GM12878 (cell line): ENCODE measurements around the gene MYCBP2. TPM values are rescaled to one million over a fixed set of nuclear protein-coding genes. Genes with fewer than 3 reads are reported as not detected.

ENCODE experiments used
- BACH1 ChIP-seq: fragments of 450-650 bp; IDR thresholded peaks from 2 replicates; pipeline ENCODE4 v1.6.1; 2017; ENCODE audit warnings: mild to moderate bottlenecking, borderline replicate concordance
- CEBPB ChIP-seq, 2 experiments: fragments of 150-350 bp in 1 of 2; IDR thresholded peaks; 2 replicates each; pipeline ENCODE4 v1.6.1; 2012 to 2014; ENCODE audit warnings: low read depth in 2 of 2, low read length in 2 of 2, borderline replicate concordance in 1 of 2, inconsistent platforms in 1 of 2
- ESRRA ChIP-seq: IDR thresholded peaks from 2 replicates; pipeline ENCODE4 v1.6.1; 2012; ENCODE audit warnings: mild to moderate bottlenecking, low read length, improper control_type of control experiment
- ETV6 ChIP-seq, 2 experiments: fragments of 450-650 bp in 1 of 2; IDR thresholded peaks in 1 of 2; conservative IDR thresholded peaks in 1 of 2; 2 replicates each; pipeline ENCODE4 v1.6.1; 2014; ENCODE audit warnings: antibody characterized with exemption in 1 of 2, borderline replicate concordance in 1 of 2, low read depth in 1 of 2, mild to moderate bottlenecking in 1 of 2, moderate library complexity in 1 of 2
- EZH2 ChIP-seq: IDR thresholded peaks from 2 replicates; pipeline ENCODE4 v1.6.1; 2012; ENCODE audit warnings: low read depth, mild to moderate bottlenecking, control low read depth, inconsistent platforms, low read length, borderline replicate concordance; ENCODE audit not compliant: control insufficient read depth
- HDAC6 ChIP-seq: fragments of 200-600 bp; sonication (generic); IDR thresholded peaks from one replicate; pipeline ENCODE4 v1.8.0; 2017; ENCODE audit warnings: antibody characterized with exemption; ENCODE audit not compliant: unreplicated experiment
- IKZF1 ChIP-seq: fragments of 450-650 bp; conservative IDR thresholded peaks from 2 replicates; pipeline ENCODE4 v1.6.1; 2017; ENCODE audit warnings: antibody characterized with exemption, mild to moderate bottlenecking
- PAX8 ChIP-seq: fragments of 450-650 bp; IDR thresholded peaks from 2 replicates; pipeline ENCODE4 v1.6.1; 2017; ENCODE audit warnings: mild to moderate bottlenecking, moderate library complexity
- POLR2A ChIP-seq: IDR thresholded peaks from 2 replicates; pipeline ENCODE4 v1.6.1; 2011; ENCODE audit warnings: low read depth, mild to moderate bottlenecking, low read length
- STAT3 ChIP-seq: IDR thresholded peaks from 2 replicates; pipeline ENCODE4 v1.6.1; 2011; ENCODE audit warnings: low read depth, low read length, improper control_type of control experiment
- TCF7 ChIP-seq: IDR thresholded peaks from 2 replicates; pipeline ENCODE4 v1.6.1; 2014; ENCODE audit warnings: antibody characterized with exemption, borderline replicate concordance
- polyA plus RNA-seq, 11 experiments: library from polyadenylated mRNA; depleted of rRNA in 4 of 11; unstranded in 6 of 11; stranded (reverse) in 5 of 11; fragments of >200 nt; fragmentation: Nextera tagmentation in 4 of 11; fragmentation: Illumina TruSeq in 1 of 11; extraction: Ambion mirVana in 4 of 11; extraction: Trizol in 1 of 11; gene quantifications; 1 replicate in 1 of 11; 2 replicates in 10 of 11; pipeline versions ENCODE4 v1.2.1 to v1.2.3, GENCODE V29; 2011 to 2016; ENCODE audit warnings: inconsistent platforms in 2 of 11, missing spikeins in 2 of 11, low read depth in 1 of 11
- total RNA-seq, 4 experiments: library from RNA; depleted of rRNA in 3 of 4; stranded (reverse); fragments of >200 nt in 3 of 4; fragmentation: Illumina TruSeq in 1 of 4; extraction: Trizol in 1 of 4; gene quantifications; 2 replicates each; pipeline versions ENCODE4 v1.2.1 to v1.2.3, GENCODE V29; 2013 to 2021
- TF ChIP-seq, protein P1 (sequence below): IDR thresholded peaks from 2 replicates; pipeline ENCODE4 v1.6.1; 2012; ENCODE audit warnings: low read length, inconsistent platforms
- TF ChIP-seq, protein P2 (sequence below): fragments of 450-650 bp; IDR thresholded peaks from 2 replicates; pipeline ENCODE4 v1.6.1; 2017; ENCODE audit warnings: mild to moderate bottlenecking, moderate library complexity
- TF ChIP-seq, protein P3 (sequence below), 3 experiments: IDR thresholded peaks in 2 of 3; conservative IDR thresholded peaks in 1 of 3; 2 replicates each; pipeline ENCODE4 v1.5.1; 2011; ENCODE audit warnings: low read depth in 3 of 3, low read length in 3 of 3, mild to moderate bottlenecking in 3 of 3, control low read depth in 2 of 3, moderate library complexity in 2 of 3, inconsistent platforms in 1 of 3, mixed read lengths in 1 of 3; ENCODE audit not compliant: control insufficient read depth in 2 of 3, insufficient read depth in 1 of 3; ENCODE audit errors: extremely low read depth in 1 of 3
- TF ChIP-seq, protein P4 (sequence below): fragments of 150-350 bp; IDR thresholded peaks from 2 replicates; pipeline ENCODE4 v1.6.1; 2016; ENCODE audit warnings: low read depth, low read length
- TF ChIP-seq, protein P5 (sequence below): fragments of 450-650 bp; IDR thresholded peaks from 2 replicates; pipeline ENCODE4 v1.6.1; 2018; ENCODE audit warnings: mild to moderate bottlenecking, low read depth, moderate library complexity; ENCODE audit not compliant: partially characterized antibody

MYCBP2 gene
- total and polyA plus RNA-seq, 10 of the 15 experiments (the other 5 are each of a cell fraction or from before 2014, with no cell fraction given), result 51.9 to 152 (median 98.2) TPM

DNA sequence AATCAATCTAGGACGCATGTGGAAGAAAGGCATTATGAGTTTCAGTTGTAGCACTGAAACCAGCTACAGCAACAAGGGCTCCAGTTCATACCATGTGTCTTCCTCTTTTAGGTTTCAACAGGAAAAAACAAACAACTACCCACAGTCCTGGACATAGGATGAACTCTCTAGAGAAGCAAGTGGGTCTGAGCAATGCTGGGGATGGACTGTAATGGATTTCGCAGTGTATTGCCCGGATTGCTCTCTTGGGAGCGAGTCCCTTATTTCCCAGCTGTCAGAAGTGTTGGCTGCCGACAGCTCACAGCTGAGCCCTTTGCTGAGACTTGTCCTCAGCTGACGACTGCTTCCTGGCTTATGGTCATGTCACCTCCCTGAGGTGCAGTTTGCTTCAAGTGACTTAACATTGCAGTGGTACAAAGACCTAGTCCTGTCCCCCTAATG, 12.1 kb upstream of the MYCBP2 start (continued):
- TF ChIP-seq, protein P1, sequence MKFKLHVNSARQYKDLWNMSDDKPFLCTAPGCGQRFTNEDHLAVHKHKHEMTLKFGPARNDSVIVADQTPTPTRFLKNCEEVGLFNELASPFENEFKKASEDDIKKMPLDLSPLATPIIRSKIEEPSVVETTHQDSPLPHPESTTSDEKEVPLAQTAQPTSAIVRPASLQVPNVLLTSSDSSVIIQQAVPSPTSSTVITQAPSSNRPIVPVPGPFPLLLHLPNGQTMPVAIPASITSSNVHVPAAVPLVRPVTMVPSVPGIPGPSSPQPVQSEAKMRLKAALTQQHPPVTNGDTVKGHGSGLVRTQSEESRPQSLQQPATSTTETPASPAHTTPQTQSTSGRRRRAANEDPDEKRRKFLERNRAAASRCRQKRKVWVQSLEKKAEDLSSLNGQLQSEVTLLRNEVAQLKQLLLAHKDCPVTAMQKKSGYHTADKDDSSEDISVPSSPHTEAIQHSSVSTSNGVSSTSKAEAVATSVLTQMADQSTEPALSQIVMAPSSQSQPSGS, result no peak
- TF ChIP-seq, protein P2, sequence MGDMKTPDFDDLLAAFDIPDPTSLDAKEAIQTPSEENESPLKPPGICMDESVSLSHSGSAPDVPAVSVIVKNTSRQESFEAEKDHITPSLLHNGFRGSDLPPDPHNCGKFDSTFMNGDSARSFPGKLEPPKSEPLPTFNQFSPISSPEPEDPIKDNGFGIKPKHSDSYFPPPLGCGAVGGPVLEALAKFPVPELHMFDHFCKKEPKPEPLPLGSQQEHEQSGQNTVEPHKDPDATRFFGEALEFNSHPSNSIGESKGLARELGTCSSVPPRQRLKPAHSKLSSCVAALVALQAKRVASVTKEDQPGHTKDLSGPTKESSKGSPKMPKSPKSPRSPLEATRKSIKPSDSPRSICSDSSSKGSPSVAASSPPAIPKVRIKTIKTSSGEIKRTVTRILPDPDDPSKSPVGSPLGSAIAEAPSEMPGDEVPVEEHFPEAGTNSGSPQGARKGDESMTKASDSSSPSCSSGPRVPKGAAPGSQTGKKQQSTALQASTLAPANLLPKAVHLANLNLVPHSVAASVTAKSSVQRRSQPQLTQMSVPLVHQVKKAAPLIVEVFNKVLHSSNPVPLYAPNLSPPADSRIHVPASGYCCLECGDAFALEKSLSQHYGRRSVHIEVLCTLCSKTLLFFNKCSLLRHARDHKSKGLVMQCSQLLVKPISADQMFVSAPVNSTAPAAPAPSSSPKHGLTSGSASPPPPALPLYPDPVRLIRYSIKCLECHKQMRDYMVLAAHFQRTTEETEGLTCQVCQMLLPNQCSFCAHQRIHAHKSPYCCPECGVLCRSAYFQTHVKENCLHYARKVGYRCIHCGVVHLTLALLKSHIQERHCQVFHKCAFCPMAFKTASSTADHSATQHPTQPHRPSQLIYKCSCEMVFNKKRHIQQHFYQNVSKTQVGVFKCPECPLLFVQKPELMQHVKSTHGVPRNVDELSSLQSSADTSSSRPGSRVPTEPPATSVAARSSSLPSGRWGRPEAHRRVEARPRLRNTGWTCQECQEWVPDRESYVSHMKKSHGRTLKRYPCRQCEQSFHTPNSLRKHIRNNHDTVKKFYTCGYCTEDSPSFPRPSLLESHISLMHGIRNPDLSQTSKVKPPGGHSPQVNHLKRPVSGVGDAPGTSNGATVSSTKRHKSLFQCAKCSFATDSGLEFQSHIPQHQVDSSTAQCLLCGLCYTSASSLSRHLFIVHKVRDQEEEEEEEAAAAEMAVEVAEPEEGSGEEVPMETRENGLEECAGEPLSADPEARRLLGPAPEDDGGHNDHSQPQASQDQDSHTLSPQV, result no peak
- TF ChIP-seq ESRRA (no peak), EZH2 (no peak), TCF7 (no peak), PAX8 (no peak), IKZF1 (peak; percentile 80), HDAC6 (no peak), BACH1 (no peak), ETV6 (conservative IDR thresholded peaks at IDR 0.05 in 1 of 2, IDR thresholded peaks at IDR 0.05 in 1 of 2; ENCODE audit: borderline replicate concordance in 1 of 2, low read depth in 1 of 2) (peak in 1 of 2 experiments; percentile 88; a peak in 2 of 4 replicates), CEBPB (IDR thresholded peaks at IDR 0.05; ENCODE audit: borderline replicate concordance in 1 of 2, low read depth in 2 of 2, low read length in 2 of 2) (no peak), STAT3 (no peak), POLR2A (0 out of 2 replicates have a peak, but pooled peaks have one; percentile 41)
- TF ChIP-seq, protein P3, sequence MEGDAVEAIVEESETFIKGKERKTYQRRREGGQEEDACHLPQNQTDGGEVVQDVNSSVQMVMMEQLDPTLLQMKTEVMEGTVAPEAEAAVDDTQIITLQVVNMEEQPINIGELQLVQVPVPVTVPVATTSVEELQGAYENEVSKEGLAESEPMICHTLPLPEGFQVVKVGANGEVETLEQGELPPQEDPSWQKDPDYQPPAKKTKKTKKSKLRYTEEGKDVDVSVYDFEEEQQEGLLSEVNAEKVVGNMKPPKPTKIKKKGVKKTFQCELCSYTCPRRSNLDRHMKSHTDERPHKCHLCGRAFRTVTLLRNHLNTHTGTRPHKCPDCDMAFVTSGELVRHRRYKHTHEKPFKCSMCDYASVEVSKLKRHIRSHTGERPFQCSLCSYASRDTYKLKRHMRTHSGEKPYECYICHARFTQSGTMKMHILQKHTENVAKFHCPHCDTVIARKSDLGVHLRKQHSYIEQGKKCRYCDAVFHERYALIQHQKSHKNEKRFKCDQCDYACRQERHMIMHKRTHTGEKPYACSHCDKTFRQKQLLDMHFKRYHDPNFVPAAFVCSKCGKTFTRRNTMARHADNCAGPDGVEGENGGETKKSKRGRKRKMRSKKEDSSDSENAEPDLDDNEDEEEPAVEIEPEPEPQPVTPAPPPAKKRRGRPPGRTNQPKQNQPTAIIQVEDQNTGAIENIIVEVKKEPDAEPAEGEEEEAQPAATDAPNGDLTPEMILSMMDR (IDR thresholded peaks at IDR 0.05 in 2 of 3, conservative IDR thresholded peaks at IDR 0.05 in 1 of 3; ENCODE audit: control insufficient read depth in 2 of 3, extremely low read depth in 1 of 3, insufficient read depth in 1 of 3, low read depth in 3 of 3, low read length in 3 of 3), result no peak
- TF ChIP-seq, protein P4, sequence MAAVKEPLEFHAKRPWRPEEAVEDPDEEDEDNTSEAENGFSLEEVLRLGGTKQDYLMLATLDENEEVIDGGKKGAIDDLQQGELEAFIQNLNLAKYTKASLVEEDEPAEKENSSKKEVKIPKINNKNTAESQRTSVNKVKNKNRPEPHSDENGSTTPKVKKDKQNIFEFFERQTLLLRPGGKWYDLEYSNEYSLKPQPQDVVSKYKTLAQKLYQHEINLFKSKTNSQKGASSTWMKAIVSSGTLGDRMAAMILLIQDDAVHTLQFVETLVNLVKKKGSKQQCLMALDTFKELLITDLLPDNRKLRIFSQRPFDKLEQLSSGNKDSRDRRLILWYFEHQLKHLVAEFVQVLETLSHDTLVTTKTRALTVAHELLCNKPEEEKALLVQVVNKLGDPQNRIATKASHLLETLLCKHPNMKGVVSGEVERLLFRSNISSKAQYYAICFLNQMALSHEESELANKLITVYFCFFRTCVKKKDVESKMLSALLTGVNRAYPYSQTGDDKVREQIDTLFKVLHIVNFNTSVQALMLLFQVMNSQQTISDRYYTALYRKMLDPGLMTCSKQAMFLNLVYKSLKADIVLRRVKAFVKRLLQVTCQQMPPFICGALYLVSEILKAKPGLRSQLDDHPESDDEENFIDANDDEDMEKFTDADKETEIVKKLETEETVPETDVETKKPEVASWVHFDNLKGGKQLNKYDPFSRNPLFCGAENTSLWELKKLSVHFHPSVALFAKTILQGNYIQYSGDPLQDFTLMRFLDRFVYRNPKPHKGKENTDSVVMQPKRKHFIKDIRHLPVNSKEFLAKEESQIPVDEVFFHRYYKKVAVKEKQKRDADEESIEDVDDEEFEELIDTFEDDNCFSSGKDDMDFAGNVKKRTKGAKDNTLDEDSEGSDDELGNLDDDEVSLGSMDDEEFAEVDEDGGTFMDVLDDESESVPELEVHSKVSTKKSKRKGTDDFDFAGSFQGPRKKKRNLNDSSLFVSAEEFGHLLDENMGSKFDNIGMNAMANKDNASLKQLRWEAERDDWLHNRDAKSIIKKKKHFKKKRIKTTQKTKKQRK, result no peak
- TF ChIP-seq, protein P5, sequence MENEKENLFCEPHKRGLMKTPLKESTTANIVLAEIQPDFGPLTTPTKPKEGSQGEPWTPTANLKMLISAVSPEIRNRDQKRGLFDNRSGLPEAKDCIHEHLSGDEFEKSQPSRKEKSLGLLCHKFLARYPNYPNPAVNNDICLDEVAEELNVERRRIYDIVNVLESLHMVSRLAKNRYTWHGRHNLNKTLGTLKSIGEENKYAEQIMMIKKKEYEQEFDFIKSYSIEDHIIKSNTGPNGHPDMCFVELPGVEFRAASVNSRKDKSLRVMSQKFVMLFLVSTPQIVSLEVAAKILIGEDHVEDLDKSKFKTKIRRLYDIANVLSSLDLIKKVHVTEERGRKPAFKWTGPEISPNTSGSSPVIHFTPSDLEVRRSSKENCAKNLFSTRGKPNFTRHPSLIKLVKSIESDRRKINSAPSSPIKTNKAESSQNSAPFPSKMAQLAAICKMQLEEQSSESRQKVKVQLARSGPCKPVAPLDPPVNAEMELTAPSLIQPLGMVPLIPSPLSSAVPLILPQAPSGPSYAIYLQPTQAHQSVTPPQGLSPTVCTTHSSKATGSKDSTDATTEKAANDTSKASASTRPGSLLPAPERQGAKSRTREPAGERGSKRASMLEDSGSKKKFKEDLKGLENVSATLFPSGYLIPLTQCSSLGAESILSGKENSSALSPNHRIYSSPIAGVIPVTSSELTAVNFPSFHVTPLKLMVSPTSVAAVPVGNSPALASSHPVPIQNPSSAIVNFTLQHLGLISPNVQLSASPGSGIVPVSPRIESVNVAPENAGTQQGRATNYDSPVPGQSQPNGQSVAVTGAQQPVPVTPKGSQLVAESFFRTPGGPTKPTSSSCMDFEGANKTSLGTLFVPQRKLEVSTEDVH, result no peak
